A172 (cell line): ENCODE data around the gene FLT4. TPM values are rescaled to one million over a fixed set of nuclear protein-coding genes. Genes with fewer than 3 reads are reported as not detected.
A peak's percentile ranks its signal among the peaks of the same experiment; 100 is the strongest.

Experiments used
- DNase-seq: peaks from one replicate; pipeline ENCODE4 v3.0.0-alpha.2; 2015; ENCODE audit warnings: low spot score
- total RNA-seq: library from RNA; depleted of rRNA; stranded (reverse); fragments of >200 nt; shearing (Covaris generic); gene quantifications from 2 replicates; pipeline ENCODE4 v1.2.3, GENCODE V29; 2014

FLT4 gene
- total RNA-seq, 1 experiment from 2014 or later: 11.5 TPM

GRCh38 chr5:180642181-180642775 lies 7.1 kb downstream of the FLT4 start:
- no peak for DNase-seq

DNA sequence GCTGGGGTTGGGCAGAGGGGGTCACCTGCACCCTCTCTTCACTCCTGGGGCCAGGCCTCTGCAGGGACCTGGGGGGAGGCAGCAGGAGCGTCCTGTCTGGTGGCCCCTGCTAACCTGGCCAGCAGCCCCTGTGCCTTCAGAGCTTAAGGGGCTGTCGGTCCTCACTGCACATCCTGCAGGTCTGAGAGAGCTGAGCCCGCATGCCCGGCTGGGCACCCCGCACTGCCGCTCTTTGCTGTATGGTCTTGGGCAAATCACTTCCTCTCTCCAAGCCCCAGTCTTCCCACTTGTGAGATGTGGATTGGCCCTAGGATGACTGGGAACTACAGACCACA lies 7.9 kb downstream of the FLT4 start:
- no peak for DNase-seq

GRCh38 chr5:180640861-180641565 lies 8.4 kb downstream of the FLT4 start:
- no peak for DNase-seq

DNA sequence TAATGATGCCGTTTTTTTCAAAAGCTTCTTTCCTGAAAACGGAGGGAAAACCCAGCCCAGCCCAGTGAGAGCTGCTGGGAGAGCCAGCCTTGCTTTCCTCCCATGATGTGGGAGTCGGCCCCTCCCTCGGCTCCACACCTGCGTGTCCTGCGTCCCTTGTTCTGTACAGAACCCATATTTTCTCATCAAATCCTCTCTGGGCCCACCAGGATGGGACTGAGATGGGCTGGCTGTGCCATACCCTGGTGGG lies 8.9 kb downstream of the FLT4 start:
- DNase-seq: no peak

DNA sequence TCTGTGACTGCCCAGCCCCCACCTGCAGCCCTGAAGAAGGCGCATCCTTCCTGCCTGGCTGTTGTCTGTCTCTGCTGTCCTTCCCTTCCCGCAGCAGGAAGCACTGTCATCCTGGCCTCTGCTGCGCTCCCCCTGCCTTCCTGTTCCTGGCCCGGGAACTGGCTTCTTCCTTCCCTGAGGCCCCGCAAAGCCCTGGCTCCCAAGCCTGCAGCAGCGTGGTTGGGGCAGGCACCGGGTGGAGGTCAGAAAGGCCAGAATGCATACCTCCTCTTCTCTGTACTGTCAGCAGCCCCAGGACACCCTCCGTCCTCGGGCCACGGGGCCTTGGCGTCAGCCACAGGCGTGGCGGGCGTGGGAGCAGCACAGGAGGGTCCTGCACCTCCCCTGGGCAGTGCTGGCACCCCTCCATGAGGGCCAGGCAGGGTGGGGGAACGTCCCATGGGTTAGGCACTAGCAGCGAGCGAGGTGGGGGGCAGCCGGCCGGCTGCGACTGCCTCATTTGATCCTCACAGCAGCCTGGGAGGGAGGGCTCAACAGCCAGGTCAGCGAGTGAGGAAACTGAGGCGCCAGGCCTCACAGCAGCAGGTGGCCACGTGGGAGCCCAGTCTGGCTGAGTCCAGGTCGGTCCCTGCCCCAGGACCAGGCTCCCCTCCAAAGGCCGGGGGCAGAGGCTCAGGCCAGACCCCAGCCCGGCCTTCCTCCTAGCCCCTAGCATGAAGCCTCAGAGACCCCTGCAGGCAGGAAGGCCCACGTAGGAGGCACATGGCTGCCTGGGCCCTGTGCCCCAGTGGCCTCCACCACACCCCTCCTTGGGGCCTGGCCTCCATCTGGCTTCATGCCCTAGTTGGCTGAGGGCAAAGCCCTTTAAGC lies 9.4 kb downstream of the FLT4 start:
- no peak for DNase-seq

GRCh38 chr5:180639287-180639686 lies 10.1 kb downstream of the FLT4 start:
- DNase-seq: no peak

DNA sequence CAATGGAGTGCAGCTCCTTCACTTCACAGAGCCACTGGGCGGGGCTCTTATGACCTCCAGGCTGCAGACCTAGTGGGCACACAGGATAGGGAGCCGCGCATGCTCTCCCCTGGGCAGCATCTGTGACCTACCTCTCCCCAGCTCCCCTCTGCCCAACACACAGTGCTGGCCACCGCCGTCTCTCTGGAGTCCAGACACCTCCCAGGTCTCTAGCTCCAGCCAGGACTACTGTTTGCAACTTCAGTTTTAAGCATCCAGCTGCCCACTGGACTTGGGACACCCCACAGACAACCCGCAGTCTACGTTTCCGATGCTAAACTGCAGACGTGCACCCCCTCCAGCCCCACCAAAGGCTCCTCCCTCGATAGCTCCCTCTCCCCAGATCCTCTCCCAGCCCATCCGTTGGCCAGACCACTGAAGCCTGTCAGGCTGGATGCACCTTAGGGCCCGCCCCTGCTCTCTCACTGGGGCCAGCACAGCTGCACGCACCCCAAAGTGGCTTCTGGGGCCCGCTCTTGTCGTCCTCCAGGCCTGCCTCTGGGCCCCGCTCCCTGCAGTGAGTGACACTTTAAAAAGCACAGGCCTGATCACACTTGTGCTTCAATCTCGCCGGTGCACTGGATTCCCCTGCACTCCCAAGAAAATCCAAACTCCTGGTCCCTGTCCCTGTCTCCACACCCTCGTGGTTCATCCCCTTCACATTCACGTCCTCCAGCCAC lies 11.3 kb downstream of the FLT4 start:
- no peak for DNase-seq

- DNase-seq: peak; percentile 94
Measured at GRCh38 chr5:180636403-180637075, 12.9 kb downstream of the FLT4 start.

DNA sequence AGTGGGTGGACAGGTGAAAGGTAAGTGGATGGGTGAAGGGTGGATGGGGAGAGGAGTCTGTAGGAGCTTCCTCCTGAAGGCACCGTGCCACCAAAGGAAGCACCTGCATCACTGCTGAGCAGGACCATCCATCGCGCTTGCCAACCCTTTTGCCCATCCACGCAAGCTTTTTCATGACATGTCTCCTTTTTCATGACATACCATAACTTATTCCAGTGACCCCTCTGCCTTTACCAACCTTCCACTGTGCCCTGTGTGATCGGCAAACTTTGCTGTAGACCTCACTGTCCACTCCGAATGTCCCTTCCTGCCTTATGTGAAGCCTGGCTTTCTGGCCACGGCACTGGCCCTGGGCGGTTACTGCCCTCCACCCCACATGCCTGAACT lies 13.4 kb downstream of the FLT4 start:
- no peak for DNase-seq

- DNase-seq: no peak
Measured at GRCh38 chr5:180633283-180634177, 15.9 kb downstream of the FLT4 start.

- no peak for DNase-seq
Measured at GRCh38 chr5:180632768-180633167, 16.6 kb downstream of the FLT4 start.

DNA sequence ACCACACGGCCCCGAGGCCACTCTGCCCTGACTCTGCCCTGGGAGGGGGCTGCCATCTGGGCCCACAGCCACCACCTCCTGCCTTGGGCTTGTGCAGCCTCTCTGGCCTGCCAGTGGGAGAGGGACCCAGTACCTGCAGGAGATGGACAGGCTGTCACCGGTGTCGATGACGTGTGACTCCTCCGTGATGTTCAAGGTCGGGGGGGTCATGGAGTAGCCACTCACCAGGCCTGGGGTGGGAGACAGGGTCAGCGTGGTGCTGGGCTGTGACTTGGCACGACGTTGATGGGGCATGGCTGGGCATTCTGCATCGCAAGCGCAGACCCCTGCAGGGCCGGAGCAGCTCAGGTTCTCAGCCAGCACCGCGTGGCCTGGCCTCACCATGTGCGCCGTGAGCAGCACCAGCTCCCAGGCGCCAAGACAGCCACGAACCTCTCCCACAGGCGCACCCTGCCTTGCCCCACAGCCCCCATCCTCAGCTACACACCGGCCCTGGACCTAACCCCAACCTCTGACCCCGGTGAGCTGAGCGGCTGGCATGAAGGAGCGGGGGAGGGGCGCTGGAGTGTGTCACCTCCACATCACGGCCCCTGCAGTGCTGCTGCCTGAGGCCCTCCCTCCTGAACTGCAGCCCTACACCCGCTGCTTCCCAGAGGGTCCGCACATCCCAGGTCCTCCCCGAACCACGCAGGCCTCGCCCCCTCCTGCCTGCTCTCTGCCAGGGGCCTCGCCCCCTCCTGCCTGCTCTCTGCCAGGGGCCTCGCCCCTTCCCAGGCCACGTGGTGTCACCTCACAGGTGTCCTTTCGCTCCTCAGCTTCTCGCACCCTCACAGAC lies 17.6 kb downstream of the FLT4 start:
- no peak for DNase-seq

DNA sequence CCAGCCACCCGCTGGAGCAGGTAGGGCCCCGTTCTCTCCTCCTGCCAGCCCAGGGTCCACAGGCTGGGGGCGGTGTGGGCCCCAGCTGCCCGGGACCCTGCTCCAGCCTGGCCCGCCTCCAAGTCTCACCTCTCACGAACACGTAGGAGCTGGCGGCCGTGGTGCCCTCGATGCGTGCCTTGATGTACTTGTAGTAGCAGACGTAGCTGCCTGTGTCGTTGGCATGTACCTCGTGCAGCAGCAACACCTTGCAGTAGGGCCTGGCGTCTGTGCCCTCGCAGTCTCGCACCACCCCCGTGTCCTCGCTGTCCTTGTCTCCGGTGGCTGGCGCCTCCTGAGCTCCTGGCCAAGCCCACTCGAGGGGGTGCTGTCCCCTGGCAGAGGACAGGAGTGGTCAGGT lies 19.0 kb downstream of the FLT4 start:
- DNase-seq: no peak

- no peak for DNase-seq
Measured at GRCh38 chr5:180629831-180630382, 19.5 kb downstream of the FLT4 start.

- no peak for DNase-seq
Measured at GRCh38 chr5:180628827-180629750, 20.3 kb downstream of the FLT4 start.

DNA sequence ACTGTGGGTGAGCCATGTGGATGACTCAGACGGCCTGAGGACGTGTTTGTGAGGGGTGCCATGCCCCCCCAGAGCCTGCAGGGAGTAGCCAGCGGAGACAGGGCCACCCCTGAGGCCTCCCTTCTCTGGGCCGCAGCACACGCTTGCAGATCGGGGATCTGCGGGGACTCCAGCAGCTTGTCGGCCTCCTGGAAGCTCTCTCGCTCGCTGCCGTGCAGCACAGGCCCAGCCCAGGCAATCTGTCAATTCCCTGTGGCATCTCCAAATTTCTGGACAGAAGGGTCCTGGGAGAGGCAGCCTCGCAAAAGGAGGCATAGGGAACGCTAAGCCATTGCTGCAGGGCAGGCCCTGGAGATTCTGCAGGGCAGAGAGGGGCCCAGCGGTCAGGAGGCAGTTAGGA lies 21.2 kb downstream of the FLT4 start:
- DNase-seq: no peak

DNA sequence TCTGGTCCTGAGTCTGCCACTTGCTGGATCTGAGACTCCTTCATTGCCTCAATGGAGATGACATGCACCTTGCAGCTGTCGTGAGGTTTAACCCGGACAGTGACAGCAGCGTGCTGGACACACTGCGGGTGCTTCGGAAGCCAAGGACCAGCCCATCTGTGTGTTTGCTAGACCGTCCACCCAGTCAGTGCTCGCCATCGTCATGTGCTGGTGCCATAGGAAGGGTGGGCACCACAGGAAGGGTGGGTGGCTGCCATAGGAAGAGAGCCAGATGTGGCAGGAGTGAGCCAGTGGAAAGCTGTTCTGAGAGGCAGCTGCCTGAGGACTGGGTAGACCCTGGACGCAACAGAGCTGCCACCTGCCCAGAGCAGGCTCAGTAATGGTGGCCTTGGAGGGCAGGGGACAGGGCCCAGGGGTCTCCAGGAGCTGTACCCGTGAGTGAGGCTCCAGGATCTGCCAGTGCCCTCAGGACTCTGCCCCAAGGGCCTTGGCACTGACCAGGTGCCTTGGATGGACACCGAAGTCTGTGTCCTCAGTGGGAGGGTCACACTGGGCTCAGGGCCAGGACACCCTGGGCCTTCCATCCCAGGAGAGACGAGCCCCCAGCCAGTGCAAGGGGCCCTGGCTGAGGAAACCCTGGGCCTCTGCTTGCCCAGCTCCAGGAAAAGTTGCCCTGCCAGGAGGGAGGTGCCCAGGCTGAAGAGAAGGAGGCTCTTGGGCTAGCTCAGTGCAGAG lies 21.8 kb downstream of the FLT4 start:
- DNase-seq: no peak
